ENCODE data around the gene KRTAP5-3. TPM values are rescaled to one million over a fixed set of nuclear protein-coding genes. Genes with fewer than 3 reads are reported as not detected.

KRTAP5-3 gene
- total RNA-seq, 4 donors from 2014 or later = 16.2 TPM; not detected in 3

DNA sequence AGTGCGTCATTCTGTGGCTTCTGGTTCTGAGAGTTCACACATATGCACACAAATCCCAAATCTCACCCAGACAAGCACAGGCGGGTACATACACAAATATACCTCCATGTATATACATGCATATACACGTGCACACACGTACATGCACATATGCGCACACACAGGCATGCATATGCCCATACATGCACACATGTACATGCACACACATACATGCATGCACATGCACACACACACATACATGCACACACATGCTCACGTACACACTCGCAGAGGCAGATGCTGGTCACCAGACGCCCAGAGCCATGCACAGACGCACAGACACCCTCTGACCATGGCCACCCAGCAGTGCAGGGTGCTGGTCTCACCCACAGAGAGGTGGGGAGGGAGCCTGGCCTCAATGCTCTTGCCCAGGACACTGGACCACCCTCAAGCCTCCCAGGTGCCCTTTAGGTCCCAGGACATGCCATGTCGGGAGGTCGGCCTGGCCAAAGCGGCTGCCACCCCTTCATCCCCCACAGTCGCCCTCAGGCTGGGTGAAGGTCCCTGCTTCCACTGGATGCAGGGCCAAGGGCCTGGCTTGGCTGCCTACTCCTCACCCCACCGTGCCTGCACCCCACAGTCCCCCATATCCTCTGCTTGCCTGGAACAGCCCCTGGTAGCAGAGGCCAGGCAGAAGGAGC lies 45.7 kb downstream of the KRTAP5-3 start:
- DNase-seq (ENCODE audit: low spot score in 2 of 2) = no peak
- intact Hi-C loops (cut with DNase I; ENCODE audit: low total_unique reads) = no loop called here
- 83 to 87% methylated on average over 8 to 9 of the region's 14 CpGs for WGBS, 2 donors

GRCh38 chr11:1561955-1562354 lies 46.3 kb downstream of the KRTAP5-3 start:
- DNase-seq (ENCODE audit: low spot score in 2 of 2) = no peak
- TF ChIP-seq, protein P1, sequence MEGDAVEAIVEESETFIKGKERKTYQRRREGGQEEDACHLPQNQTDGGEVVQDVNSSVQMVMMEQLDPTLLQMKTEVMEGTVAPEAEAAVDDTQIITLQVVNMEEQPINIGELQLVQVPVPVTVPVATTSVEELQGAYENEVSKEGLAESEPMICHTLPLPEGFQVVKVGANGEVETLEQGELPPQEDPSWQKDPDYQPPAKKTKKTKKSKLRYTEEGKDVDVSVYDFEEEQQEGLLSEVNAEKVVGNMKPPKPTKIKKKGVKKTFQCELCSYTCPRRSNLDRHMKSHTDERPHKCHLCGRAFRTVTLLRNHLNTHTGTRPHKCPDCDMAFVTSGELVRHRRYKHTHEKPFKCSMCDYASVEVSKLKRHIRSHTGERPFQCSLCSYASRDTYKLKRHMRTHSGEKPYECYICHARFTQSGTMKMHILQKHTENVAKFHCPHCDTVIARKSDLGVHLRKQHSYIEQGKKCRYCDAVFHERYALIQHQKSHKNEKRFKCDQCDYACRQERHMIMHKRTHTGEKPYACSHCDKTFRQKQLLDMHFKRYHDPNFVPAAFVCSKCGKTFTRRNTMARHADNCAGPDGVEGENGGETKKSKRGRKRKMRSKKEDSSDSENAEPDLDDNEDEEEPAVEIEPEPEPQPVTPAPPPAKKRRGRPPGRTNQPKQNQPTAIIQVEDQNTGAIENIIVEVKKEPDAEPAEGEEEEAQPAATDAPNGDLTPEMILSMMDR (IDR thresholded peaks at IDR 0.05) = no peak
- TF ChIP-seq POLR2A (IDR thresholded peaks at IDR 0.05) = no peak
- intact Hi-C loops (cut with DNase I; ENCODE audit: low total_unique reads) = no loop called here
- WGBS, 2 donors = 55 to 69% methylated on average over 4 to 5 of the region's 5 CpGs
- no peak overlapping the region for H3K4me3 ChIP-seq (ENCODE audit: low read depth, poor library complexity, severe bottlenecking)

More for the DNA sequence above, 45.7 kb downstream of the KRTAP5-3 start:
- H3K4me3 ChIP-seq (ENCODE audit: low read depth, poor library complexity, severe bottlenecking) = no peak overlapping the region
- TF ChIP-seq, protein P1 (IDR thresholded peaks at IDR 0.05) = no peak
- TF ChIP-seq POLR2A (IDR thresholded peaks at IDR 0.05) = no peak

DNA sequence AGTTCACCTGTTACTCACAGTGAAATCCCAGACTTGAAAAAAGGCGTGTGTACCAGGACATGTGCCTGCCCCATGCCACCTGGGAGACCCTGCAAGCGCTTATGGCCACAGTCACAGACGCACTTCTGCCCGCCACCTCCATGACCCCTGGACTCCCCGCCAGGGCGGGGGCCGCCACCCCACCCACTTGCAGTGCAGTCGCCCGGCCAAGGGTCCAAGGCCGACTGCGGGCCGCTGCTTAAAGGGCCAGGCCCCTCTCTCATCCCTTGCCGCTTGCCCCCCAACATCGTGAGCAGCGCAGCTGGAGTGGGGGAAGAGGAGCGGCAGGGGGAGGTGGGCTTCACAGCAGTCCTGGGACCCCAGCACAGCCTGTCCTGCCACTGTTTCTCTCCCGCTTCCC lies 47.0 kb downstream of the KRTAP5-3 start:
- no peak for DNase-seq (ENCODE audit: low spot score in 2 of 2)
- no peak for TF ChIP-seq POLR2A (IDR thresholded peaks at IDR 0.05)
- TF ChIP-seq, protein P1 (IDR thresholded peaks at IDR 0.05) = no peak
- 87 to 97% methylated on average over 3 to 17 of the region's 17 CpGs for WGBS, 2 donors

DNA sequence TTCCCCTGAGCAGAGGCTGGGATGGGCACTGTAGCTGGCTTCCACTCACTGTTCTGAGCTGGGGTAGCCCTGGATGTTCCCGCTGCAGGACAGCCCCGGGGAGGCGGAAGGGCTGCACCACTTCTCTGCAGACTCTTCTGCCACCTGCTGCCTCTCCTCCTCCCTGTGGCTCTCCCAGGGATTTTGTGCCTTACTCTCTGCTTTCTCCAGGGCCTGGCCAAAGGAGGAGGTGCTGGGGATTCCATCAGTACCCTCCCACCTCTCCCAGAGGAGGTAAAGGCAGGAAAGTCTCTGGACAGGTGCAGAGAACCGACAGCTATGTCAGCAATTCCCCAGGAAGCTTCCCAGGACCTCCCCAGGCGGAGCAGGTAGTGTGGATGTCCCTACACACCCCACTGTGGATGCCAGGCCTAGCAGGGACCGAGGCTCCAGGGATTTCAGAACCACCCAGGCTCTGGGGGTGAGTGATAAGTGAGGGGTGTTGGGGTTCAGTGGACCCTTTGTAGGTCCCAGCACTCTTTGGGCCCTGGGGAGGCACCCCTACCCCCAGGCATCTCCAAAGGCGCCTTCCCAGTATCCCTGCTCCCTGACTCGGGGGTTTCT lies 47.5 kb downstream of the KRTAP5-3 start:
- 87 to 91% methylated on average over 8 of the region's 8 CpGs for WGBS, 2 donors
- no peak for DNase-seq (ENCODE audit: low spot score in 2 of 2)
- no peak for TF ChIP-seq POLR2A (IDR thresholded peaks at IDR 0.05)
- TF ChIP-seq, protein P1 (IDR thresholded peaks at IDR 0.05) = no peak
- intact Hi-C loops (cut with DNase I; ENCODE audit: low total_unique reads) = no loop called here
- no peak overlapping the region for H3K4me3 ChIP-seq (ENCODE audit: low read depth, poor library complexity, severe bottlenecking)

More for the DNA sequence above, 47.0 kb downstream of the KRTAP5-3 start:
- intact Hi-C loops (cut with DNase I; ENCODE audit: low total_unique reads) = no loop called here
- no peak overlapping the region for H3K4me3 ChIP-seq (ENCODE audit: low read depth, poor library complexity, severe bottlenecking)

- WGBS, 2 donors = 69 to 81% methylated on average over 4 to 12 of the region's 15 CpGs
- H3K4me3 ChIP-seq (ENCODE audit: low read depth, poor library complexity, severe bottlenecking) = no peak overlapping the region
- intact Hi-C loops (cut with DNase I; ENCODE audit: low total_unique reads) = no loop called here
- DNase-seq (ENCODE audit: low spot score in 2 of 2) = no peak
- TF ChIP-seq, protein P1 (IDR thresholded peaks at IDR 0.05) = no peak
- TF ChIP-seq POLR2A (IDR thresholded peaks at IDR 0.05) = no peak
Measured at GRCh38 chr11:1560002-1560648, 48.1 kb downstream of the KRTAP5-3 start.

Data from lower leg skin (tissue), 4 donors.